Esophagus muscularis mucosa (tissue), 3 donors: Measurements from ENCODE around the gene ZNF653.

Source experiments
- EP300 ChIP-seq: sonication (generic); formaldehyde crosslinking; IDR thresholded peaks from one replicate; pipeline ENCODE4 v1.6.1; 2017; ENCODE audit warnings: antibody characterized with exemption
- TF ChIP-seq, protein P1 (sequence below), 3 experiments: fragments of 200-600 bp in 2 of 3; fragments of 450-650 bp in 1 of 3; sonication (generic) in 2 of 3; IDR thresholded peaks; one replicate each; pipeline ENCODE4 v1.5.1; 2017 to 2019; ENCODE audit warnings: antibody characterized with exemption in 3 of 3, mild to moderate bottlenecking in 2 of 3, moderate library complexity in 1 of 3

DNA sequence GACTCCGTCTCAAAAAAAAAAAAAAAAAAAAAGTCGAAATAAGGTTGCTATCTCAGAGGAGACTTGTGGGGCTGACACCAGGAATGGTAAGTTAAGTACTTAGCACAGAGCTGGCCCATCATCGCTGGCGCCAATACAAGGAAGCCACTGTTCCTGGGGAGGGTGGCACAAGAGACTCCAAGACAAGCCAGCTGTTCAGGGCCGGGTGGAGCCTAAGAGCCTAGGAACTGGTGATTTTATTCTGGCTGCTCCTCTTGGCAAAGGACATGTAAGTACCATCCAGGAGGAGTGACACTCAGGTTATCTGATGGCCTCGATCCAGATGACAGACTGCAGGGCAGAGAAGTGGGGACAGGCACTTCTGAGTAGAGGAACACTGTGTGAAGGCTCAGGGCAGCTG, 49.6 kb upstream of the ZNF653 start:
- TF ChIP-seq, protein P1, sequence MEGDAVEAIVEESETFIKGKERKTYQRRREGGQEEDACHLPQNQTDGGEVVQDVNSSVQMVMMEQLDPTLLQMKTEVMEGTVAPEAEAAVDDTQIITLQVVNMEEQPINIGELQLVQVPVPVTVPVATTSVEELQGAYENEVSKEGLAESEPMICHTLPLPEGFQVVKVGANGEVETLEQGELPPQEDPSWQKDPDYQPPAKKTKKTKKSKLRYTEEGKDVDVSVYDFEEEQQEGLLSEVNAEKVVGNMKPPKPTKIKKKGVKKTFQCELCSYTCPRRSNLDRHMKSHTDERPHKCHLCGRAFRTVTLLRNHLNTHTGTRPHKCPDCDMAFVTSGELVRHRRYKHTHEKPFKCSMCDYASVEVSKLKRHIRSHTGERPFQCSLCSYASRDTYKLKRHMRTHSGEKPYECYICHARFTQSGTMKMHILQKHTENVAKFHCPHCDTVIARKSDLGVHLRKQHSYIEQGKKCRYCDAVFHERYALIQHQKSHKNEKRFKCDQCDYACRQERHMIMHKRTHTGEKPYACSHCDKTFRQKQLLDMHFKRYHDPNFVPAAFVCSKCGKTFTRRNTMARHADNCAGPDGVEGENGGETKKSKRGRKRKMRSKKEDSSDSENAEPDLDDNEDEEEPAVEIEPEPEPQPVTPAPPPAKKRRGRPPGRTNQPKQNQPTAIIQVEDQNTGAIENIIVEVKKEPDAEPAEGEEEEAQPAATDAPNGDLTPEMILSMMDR (IDR thresholded peaks at IDR 0.05): no peak
- TF ChIP-seq EP300: no peak
